H1 (cell line): ENCODE results near the gene ZNF423. TPM values are rescaled to one million over a fixed set of nuclear protein-coding genes. Genes with fewer than 3 reads are reported as not detected.

ENCODE experiments used
- CTCF ChIA-PET: fragments of 300-600 bp; sonication (Branson Sonifier 250); formaldehyde crosslinking; loops from one replicate; lab custom pipeline; 2021; ENCODE audit not compliant: partially characterized antibody; lab: Charles Lee
- POLR2A ChIA-PET: fragments of 300-600 bp; sonication (Branson Sonifier 250); formaldehyde crosslinking; loops from one replicate; lab custom pipeline; 2021; ENCODE audit warnings: inconsistent platforms; ENCODE audit not compliant: partially characterized antibody; lab: Charles Lee
- DNase-seq, 2 experiments: peaks; one replicate each; pipeline versions ENCODE4 v3.0.0 to v3.0.0-alpha.2; 2010 to 2022; ENCODE audit warnings: low spot score in 2 of 2, low read depth in 1 of 2, mixed read lengths in 1 of 2
- FAIRE-seq: peaks from 2 replicates; lab custom pipeline; 2011; peaks lifted over from hg19 to GRCh38; lab: Jason Lieb, UNC
- H2AFZ ChIP-seq: 2 replicates; pipeline ENCODE4 v1.8.1; 2012; ENCODE audit warnings: low read length, inconsistent platforms
- H2AK5ac ChIP-seq: 2 replicates; pipeline ENCODE4 v1.6.1; 2013; ENCODE audit warnings: low read depth, low read length
- H2BK120ac ChIP-seq: replicated peaks from 2 replicates; pipeline ENCODE3; 2013; ENCODE audit warnings: low read depth, low read length, inconsistent platforms
- H2BK12ac ChIP-seq: 2 replicates; pipeline ENCODE4 v1.6.1; 2013; ENCODE audit warnings: low read depth, low read length
- H2BK15ac ChIP-seq: 2 replicates; pipeline ENCODE4 v1.6.1; 2013; ENCODE audit warnings: low read length
- H2BK20ac ChIP-seq: 2 replicates; pipeline ENCODE4 v1.6.1; 2013; ENCODE audit warnings: low read length
- H2BK5ac ChIP-seq: 2 replicates; pipeline ENCODE4 v1.6.1; 2013; ENCODE audit warnings: low read depth, low read length
- H3K14ac ChIP-seq: 2 replicates; pipeline ENCODE4 v1.6.1; 2013; ENCODE audit warnings: inconsistent platforms; ENCODE audit not compliant: insufficient read length
- H3K18ac ChIP-seq: 2 replicates; pipeline ENCODE4 v1.6.1; 2013; ENCODE audit warnings: low read length; ENCODE audit errors: extremely low read depth
- H3K23ac ChIP-seq: 2 replicates; pipeline ENCODE4 v1.6.1; 2013; ENCODE audit warnings: inconsistent platforms; ENCODE audit not compliant: insufficient read length
- H3K23me2 ChIP-seq: 2 replicates; pipeline ENCODE4 v1.6.1; 2013; ENCODE audit warnings: low read depth, low read length
- H3K27ac ChIP-seq: 2 replicates; pipeline ENCODE4 v1.6.1; 2011; ENCODE audit warnings: low read depth, low read length, inconsistent platforms
- H3K27me3 ChIP-seq, 4 experiments: replicated peaks in 1 of 4; 1 replicate in 1 of 4; 2 replicates in 3 of 4; pipeline versions ENCODE4 v1.6.1 to v1.8.1; 2011 to 2013; ENCODE audit warnings: low read length in 3 of 4, mild to moderate bottlenecking in 3 of 4, inconsistent platforms in 2 of 4, mixed read lengths in 2 of 4, moderate library complexity in 1 of 4; ENCODE audit not compliant: control insufficient read depth in 3 of 4, insufficient read depth in 3 of 4; ENCODE audit errors: extremely low read depth in 1 of 4
- H3K36me3 ChIP-seq, 4 experiments: 2 replicates each; pipeline versions ENCODE4 v1.6.1 to v1.8.1; 2011 to 2013; ENCODE audit warnings: mild to moderate bottlenecking in 4 of 4, low read length in 3 of 4, moderate library complexity in 2 of 4, control low read depth in 1 of 4, inconsistent platforms in 1 of 4; ENCODE audit not compliant: insufficient read depth in 4 of 4, control insufficient read depth in 2 of 4
- H3K4ac ChIP-seq: replicated peaks from 2 replicates; pipeline ENCODE3; 2013; ENCODE audit warnings: low read length, low read depth, mixed read lengths, inconsistent platforms; ENCODE audit not compliant: insufficient read length
- H3K4me1 ChIP-seq, 4 experiments: replicated peaks in 1 of 4; 1 replicate in 1 of 4; 2 replicates in 3 of 4; pipeline versions ENCODE4 v1.6.1 to v1.8.1; 2011 to 2013; ENCODE audit warnings: low read length in 3 of 4, inconsistent platforms in 2 of 4, mixed read lengths in 1 of 4; ENCODE audit not compliant: insufficient read depth in 4 of 4, control insufficient read depth in 3 of 4
- H3K4me2 ChIP-seq, 2 experiments: 2 replicates each; pipeline versions ENCODE4 v1.6.1 to v1.8.1; 2011 to 2013; ENCODE audit warnings: low read depth in 2 of 2, low read length in 2 of 2, control low read depth in 1 of 2, inconsistent platforms in 1 of 2, mild to moderate bottlenecking in 1 of 2; ENCODE audit not compliant: insufficient read depth in 1 of 2
- H3K4me3 ChIP-seq, 4 experiments: fragments of 200-600, 300-600 bp in 1 of 4; sonication (generic), shearing (Covaris generic), sonication (Bioruptor Twin) in 1 of 4; 2 replicates each; pipeline versions ENCODE4 v1.5.1 to v1.8.1; 2011 to 2016; ENCODE audit warnings: low read length in 4 of 4, low read depth in 3 of 4, control low read depth in 2 of 4, inconsistent platforms in 2 of 4, mild to moderate bottlenecking in 2 of 4, mixed read lengths in 1 of 4, moderate library complexity in 1 of 4; ENCODE audit not compliant: insufficient read depth in 2 of 4; ENCODE audit errors: extremely low read depth in 1 of 4
- H3K56ac ChIP-seq: replicated peaks from 2 replicates; pipeline ENCODE3; 2013; ENCODE audit warnings: low read depth, mild to moderate bottlenecking, mixed read lengths, low read length, inconsistent platforms; ENCODE audit not compliant: insufficient read length
- H3K79me1 ChIP-seq: 2 replicates; pipeline ENCODE4 v1.6.1; 2013; ENCODE audit warnings: low read depth, low read length, control low read depth
- H3K79me2 ChIP-seq, 2 experiments: 2 replicates each; pipeline versions ENCODE4 v1.6.1 to v1.8.1; 2012 to 2013; ENCODE audit warnings: low read length in 2 of 2, mild to moderate bottlenecking in 2 of 2, inconsistent platforms in 1 of 2; ENCODE audit not compliant: insufficient read depth in 2 of 2, control insufficient read depth in 1 of 2
- H3K9ac ChIP-seq, 4 experiments: replicated peaks in 1 of 4; 1 replicate in 1 of 4; 2 replicates in 3 of 4; pipeline versions ENCODE4 v1.6.1 to v1.8.1; 2011 to 2013; ENCODE audit warnings: low read depth in 3 of 4, low read length in 3 of 4, control low read depth in 2 of 4, mild to moderate bottlenecking in 2 of 4, moderate library complexity in 2 of 4, inconsistent platforms in 1 of 4; ENCODE audit errors: extremely low read depth in 1 of 4
- H3K9me3 ChIP-seq, 2 experiments: 2 replicates each; pipeline versions ENCODE4 v1.6.1 to v1.8.1; 2012 to 2013; ENCODE audit warnings: mild to moderate bottlenecking in 2 of 2, moderate library complexity in 2 of 2, control low read depth in 1 of 2, inconsistent platforms in 1 of 2, low read depth in 1 of 2, low read length in 1 of 2, mixed read lengths in 1 of 2; ENCODE audit not compliant: insufficient read depth in 2 of 2
- H4K20me1 ChIP-seq, 2 experiments: replicated peaks in 1 of 2; 2 replicates each; pipeline versions ENCODE3 to v1.8.1; 2011 to 2013; ENCODE audit warnings: inconsistent platforms in 2 of 2, low read length in 2 of 2, mild to moderate bottlenecking in 1 of 2; ENCODE audit not compliant: insufficient read depth in 2 of 2, control insufficient read depth in 1 of 2
- H4K5ac ChIP-seq: 2 replicates; pipeline ENCODE4 v1.6.1; 2013; ENCODE audit warnings: low read length, low read depth, mixed read lengths, inconsistent platforms; ENCODE audit not compliant: insufficient read length
- H4K8ac ChIP-seq: 2 replicates; pipeline ENCODE4 v1.8.0; 2013; ENCODE audit warnings: mild to moderate bottlenecking, moderate library complexity, low read length, inconsistent platforms; ENCODE audit not compliant: insufficient read depth; ENCODE audit errors: extremely low read depth
- H4K91ac ChIP-seq: replicated peaks from 2 replicates; pipeline ENCODE3; 2013; ENCODE audit warnings: low read length, mixed read lengths, inconsistent platforms; ENCODE audit not compliant: insufficient read length
- BRCA1 ChIP-seq: IDR thresholded peaks from 2 replicates; pipeline ENCODE4 v1.6.1; 2012; ENCODE audit warnings: low read depth, low read length, improper control_type of control experiment
- CHD1 ChIP-seq: IDR thresholded peaks from 2 replicates; pipeline ENCODE4 v1.6.1; 2012; ENCODE audit warnings: low read depth, low read length, improper control_type of control experiment
- FOSL1 ChIP-seq: IDR thresholded peaks from 2 replicates; pipeline ENCODE4 v1.6.1; 2011; ENCODE audit warnings: mild to moderate bottlenecking, low read depth, low read length, moderate library complexity; ENCODE audit not compliant: insufficient read depth
- HDAC2 ChIP-seq, 2 experiments: fragments of 300-600 bp in 1 of 2; sonication (generic) in 1 of 2; IDR thresholded peaks; 2 replicates each; pipeline ENCODE4 v1.6.1; 2011 to 2012; ENCODE audit warnings: low read depth in 2 of 2, low read length in 2 of 2, mild to moderate bottlenecking in 2 of 2, moderate library complexity in 2 of 2, borderline replicate concordance in 1 of 2, inconsistent platforms in 1 of 2
- JUND ChIP-seq: IDR thresholded peaks from 2 replicates; pipeline ENCODE4 v1.6.1; 2011; ENCODE audit warnings: mild to moderate bottlenecking, improper control_type of control experiment, low read length
- POLR2AphosphoS5 ChIP-seq: IDR thresholded peaks from 2 replicates; pipeline ENCODE4 v1.6.1; 2011; ENCODE audit warnings: low read depth, low read length
- RAD21 ChIP-seq, 2 experiments: IDR thresholded peaks in 1 of 2; conservative IDR thresholded peaks in 1 of 2; 2 replicates each; pipeline ENCODE4 v1.6.1; 2011; ENCODE audit warnings: low read depth in 2 of 2, low read length in 2 of 2, improper control_type of control experiment in 1 of 2, inconsistent platforms in 1 of 2, mild to moderate bottlenecking in 1 of 2, moderate library complexity in 1 of 2
- RFX5 ChIP-seq: IDR thresholded peaks from 2 replicates; pipeline ENCODE4 v1.6.1; 2011; ENCODE audit warnings: low read depth, low read length, improper control_type of control experiment, borderline replicate concordance
- RNF2 ChIP-seq: fragments of 200-900, 300-1000 bp; sonication (generic); IDR thresholded peaks from 2 replicates; pipeline ENCODE4 v1.7.1; 2016; ENCODE audit warnings: borderline replicate concordance, low read depth, mild to moderate bottlenecking, antibody characterized with exemption, low read length; ENCODE audit not compliant: poor library complexity, severe bottlenecking; ENCODE audit errors: missing control alignments
- SIN3A ChIP-seq, 2 experiments: IDR thresholded peaks in 1 of 2; conservative IDR thresholded peaks in 1 of 2; 2 replicates each; pipeline ENCODE4 v1.6.1; 2011 to 2012; ENCODE audit warnings: low read length in 2 of 2, improper control_type of control experiment in 1 of 2, low read depth in 1 of 2, mild to moderate bottlenecking in 1 of 2
- SUZ12 ChIP-seq: fragments of 200-600 bp; sonication (generic); IDR thresholded peaks from 2 replicates; pipeline ENCODE4 v1.6.1; 2012; ENCODE audit warnings: mild to moderate bottlenecking, inconsistent platforms, low read length, moderate library complexity, mixed read lengths
- TAF7 ChIP-seq: optimal IDR thresholded peaks from 2 replicates; pipeline ENCODE3; 2011; ENCODE audit warnings: low read depth, mild to moderate bottlenecking, inconsistent platforms, low read length, moderate library complexity, borderline replicate concordance
- YY1 ChIP-seq: IDR thresholded peaks from 2 replicates; pipeline ENCODE4 v1.6.1; 2011; ENCODE audit warnings: low read depth, mild to moderate bottlenecking, low read length
- WGBS, 2 experiments: shearing (Covaris generic) in 1 of 2; methylation state at CpG; one replicate each; pipeline versions ENCODE4 v1.1.6 to v1.1.7; 2013 to 2015; ENCODE audit warnings: low lambda C conversion rate in 2 of 2, mixed read lengths in 2 of 2, inconsistent platforms in 1 of 2, low coverage in 1 of 2, missing lambda C conversion rate in 1 of 2; ENCODE audit not compliant: insufficient replicate concordance in 2 of 2, insufficient coverage in 1 of 2, insufficient read length in 1 of 2; ENCODE audit errors: extremely low coverage in 1 of 2, missing lambda C conversion rate in 1 of 2; 5-methylcytosine and 5-hydroxymethylcytosine counted together
- polyA plus RNA-seq, 7 experiments: library from polyadenylated mRNA; depleted of rRNA in 3 of 7; stranded (reverse) in 5 of 7; unstranded in 2 of 7; fragments of >200 nt in 5 of 7; fragments of 200-250 nt in 2 of 7; gene quantifications; 1 replicate in 5 of 7; 2 replicates in 1 of 7; 4 replicates in 1 of 7; pipeline versions ENCODE4 v1.2.1 to v1.2.3, GENCODE V29; 2011 to 2013; ENCODE audit warnings: missing spikeins in 2 of 7, mixed read lengths in 2 of 7
- total RNA-seq: library from RNA; stranded (reverse); fragmentation: NEBNext Ultra II Directional; extraction: Animal tissue kit (Norgen Biotek cat#: 25700); gene quantifications from 2 replicates; pipeline ENCODE4 v1.2.1, GENCODE V29; 2021

ZNF423 gene
- total and polyA plus RNA-seq, 2 of the 8 experiments (the other 6 are each of a cell fraction or from before 2014, with no cell fraction given): 38.2 to 52.3 TPM

DNA sequence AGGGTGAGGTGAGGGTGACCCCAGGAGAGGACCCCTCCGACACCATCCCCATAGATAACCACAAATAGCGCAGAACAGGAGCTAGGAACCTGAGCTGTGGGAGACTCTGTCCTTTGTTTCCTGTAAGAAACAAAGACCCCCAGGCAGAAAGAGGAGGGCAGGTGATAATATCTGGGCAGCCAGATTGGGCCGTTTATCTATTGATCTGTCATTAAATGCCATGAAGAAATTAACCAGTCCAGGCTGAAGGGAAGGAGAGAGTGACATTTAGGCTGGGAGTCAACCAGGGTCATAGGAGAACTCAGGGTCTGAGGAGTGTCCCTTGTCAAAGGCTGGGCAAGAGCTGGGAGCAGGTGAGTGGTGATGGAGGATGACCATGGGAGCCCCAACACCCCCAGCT lies 324.5 kb downstream of the ZNF423 start:
- peaks cover 0 to 3% of the 10 kb centered on the region in 2 experiments; a peak in 1 of 4 replicates for H3K79me2 ChIP-seq
- no peak for FAIRE-seq
- no peak overlapping the region for H3K27ac ChIP-seq
- H2BK15ac ChIP-seq: no peak overlapping the region
- no peak overlapping the region for H4K8ac ChIP-seq
- H3K79me1 ChIP-seq: 0 out of 2 replicates have a peak, but pooled peaks cover 2% of the 10 kb centered on the region
- H3K4me3 ChIP-seq: no peak overlapping the region
- no peak overlapping the region for H3K18ac ChIP-seq
- H3K36me3 ChIP-seq: no peaks in the 10 kb centered on the region
- no peak overlapping the region for H2BK5ac ChIP-seq
- DNase-seq: no peak
- peaks cover 4 to 31% (median 16%) of the 10 kb centered on the region in 4 experiments for H3K4me1 ChIP-seq
- no peak overlapping the region for H3K9ac ChIP-seq
- H2BK20ac ChIP-seq: no peak overlapping the region
- H4K5ac ChIP-seq: no peak overlapping the region
- no peaks in the 10 kb centered on the region for H3K9me3 ChIP-seq
- no peaks in the 10 kb centered on the region for H3K23me2 ChIP-seq
- peaks cover 0 to 3% of the 10 kb centered on the region in 2 experiments for H4K20me1 ChIP-seq
- H3K56ac ChIP-seq: no peak overlapping the region
- CTCF ChIA-PET: interaction anchor here (0.6 to 2.2 kb wide), 6 partner anchors 9 to 177 kb away, joined by 3 to 9 read pairs (median 4); no protein-coding TSS in a partner anchor
- no peak overlapping the region for H2BK120ac ChIP-seq
- 92% methylated on average over 3 of the region's 3 CpGs; no CpG with 5 or more reads in 1 of the 2 experiments for WGBS, 2 experiments
- H3K14ac ChIP-seq: no peak overlapping the region
- POLR2A ChIA-PET: no interaction called here
- no peak overlapping the region for H3K23ac ChIP-seq
- no peak overlapping the region for H2AFZ ChIP-seq
- no peak overlapping the region for H2AK5ac ChIP-seq
- no peak overlapping the region for H3K4ac ChIP-seq
- no peaks in the 10 kb centered on the region for H3K27me3 ChIP-seq
- H4K91ac ChIP-seq: no peak overlapping the region
- no peak overlapping the region for H3K4me2 ChIP-seq
- H2BK12ac ChIP-seq: no peak overlapping the region
- TF ChIP-seq RFX5: no peak
- TF ChIP-seq RAD21 (IDR thresholded peaks at IDR 0.05 in 1 of 2, conservative IDR thresholded peaks at IDR 0.05 in 1 of 2; ENCODE audit: low read depth in 2 of 2, low read length in 2 of 2): no peak
- TF ChIP-seq FOSL1: no peak
- TF ChIP-seq BRCA1: no peak
- TF ChIP-seq SUZ12: no peak
- TF ChIP-seq RNF2: no peak
- TF ChIP-seq HDAC2 (IDR thresholded peaks at IDR 0.05; ENCODE audit: borderline replicate concordance in 1 of 2, low read depth in 2 of 2, low read length in 2 of 2): no peak
- no peak for TF ChIP-seq TAF7
- no peak for TF ChIP-seq SIN3A (conservative IDR thresholded peaks at IDR 0.05 in 1 of 2, IDR thresholded peaks at IDR 0.05 in 1 of 2; ENCODE audit: low read depth in 1 of 2, low read length in 2 of 2)
- TF ChIP-seq YY1: no peak
- TF ChIP-seq POLR2AphosphoS5: no peak
- no peak for TF ChIP-seq CHD1
- no peak for TF ChIP-seq JUND
